ENCODE data around the gene DAPK1. TPM values are rescaled to one million over a fixed set of nuclear protein-coding genes. Genes with fewer than 3 reads are reported as not detected.

DAPK1 gene
- polyA plus RNA-seq, 1 donor from 2014 or later = 45.0 TPM

DNA sequence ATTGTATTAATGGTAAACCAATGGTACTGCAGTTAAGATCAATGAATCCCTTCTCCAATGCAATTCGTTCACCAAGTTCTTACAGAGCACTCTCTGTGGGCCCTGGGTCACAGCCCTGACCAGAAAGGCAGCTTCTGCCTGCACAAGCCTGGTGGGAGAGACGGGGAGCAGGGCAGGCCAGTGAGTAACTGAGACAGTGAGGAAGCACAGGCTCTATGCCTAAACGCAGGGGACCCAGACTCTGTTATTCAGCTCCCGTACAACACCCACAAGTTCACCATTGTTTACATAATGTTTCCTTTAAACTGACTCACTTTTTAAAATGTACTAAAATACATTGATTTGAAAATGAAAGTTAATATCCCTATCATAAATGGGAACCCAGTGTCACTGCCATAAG is 187.8 kb downstream of the DAPK1 start:
- Histone ChIP-seq H3K27ac (ENCODE audit: low read length) (no peak overlapping the region), H3F3A (ENCODE audit: insufficient read depth, low read length, poor library complexity, severe bottlenecking) (no peaks in the 10 kb centered on the region), H3K9me3 (ENCODE audit: low read length) (peaks cover 4% of the 10 kb centered on the region), H3K4me3 (ENCODE audit: low read length) (no peak overlapping the region), H2AFZ (ENCODE audit: low read depth, low read length) (no peak overlapping the region), H4K20me1 (ENCODE audit: insufficient read depth) (no peaks in the 10 kb centered on the region), H3K36me3 (ENCODE audit: insufficient read depth, low read length) (peaks cover 15% of the 10 kb centered on the region), H3K9me2 (ENCODE audit: insufficient read depth, low read length) (no peaks in the 10 kb centered on the region), H3K79me2 (replicated peaks; ENCODE audit: insufficient read depth, low read length) (no peaks in the 10 kb centered on the region), H3K27me3 (ENCODE audit: insufficient read depth, low read depth, low read length) (no peaks in the 10 kb centered on the region), H3K9ac (ENCODE audit: low read length) (no peak overlapping the region), H3K4me2 (ENCODE audit: low read length) (no peak overlapping the region)
- TF ChIP-seq, protein P1, sequence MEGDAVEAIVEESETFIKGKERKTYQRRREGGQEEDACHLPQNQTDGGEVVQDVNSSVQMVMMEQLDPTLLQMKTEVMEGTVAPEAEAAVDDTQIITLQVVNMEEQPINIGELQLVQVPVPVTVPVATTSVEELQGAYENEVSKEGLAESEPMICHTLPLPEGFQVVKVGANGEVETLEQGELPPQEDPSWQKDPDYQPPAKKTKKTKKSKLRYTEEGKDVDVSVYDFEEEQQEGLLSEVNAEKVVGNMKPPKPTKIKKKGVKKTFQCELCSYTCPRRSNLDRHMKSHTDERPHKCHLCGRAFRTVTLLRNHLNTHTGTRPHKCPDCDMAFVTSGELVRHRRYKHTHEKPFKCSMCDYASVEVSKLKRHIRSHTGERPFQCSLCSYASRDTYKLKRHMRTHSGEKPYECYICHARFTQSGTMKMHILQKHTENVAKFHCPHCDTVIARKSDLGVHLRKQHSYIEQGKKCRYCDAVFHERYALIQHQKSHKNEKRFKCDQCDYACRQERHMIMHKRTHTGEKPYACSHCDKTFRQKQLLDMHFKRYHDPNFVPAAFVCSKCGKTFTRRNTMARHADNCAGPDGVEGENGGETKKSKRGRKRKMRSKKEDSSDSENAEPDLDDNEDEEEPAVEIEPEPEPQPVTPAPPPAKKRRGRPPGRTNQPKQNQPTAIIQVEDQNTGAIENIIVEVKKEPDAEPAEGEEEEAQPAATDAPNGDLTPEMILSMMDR (IDR thresholded peaks at IDR 0.05; ENCODE audit: poor library complexity, severe bottlenecking) = no peak
- TF ChIP-seq RAD21 (conservative IDR thresholded peaks at IDR 0.05) = no peak
- no peak for TF ChIP-seq MXI1 (conservative IDR thresholded peaks at IDR 0.05; ENCODE audit: poor library complexity, severe bottlenecking)
- no peak for TF ChIP-seq EP300 (conservative IDR thresholded peaks at IDR 0.05; ENCODE audit: poor library complexity, severe bottlenecking)
- TF ChIP-seq TAF1 (IDR thresholded peaks at IDR 0.05; ENCODE audit: low read depth) = no peak
- TF ChIP-seq SMC3 (conservative IDR thresholded peaks at IDR 0.05; ENCODE audit: poor library complexity) = no peak
- TF ChIP-seq POLR2AphosphoS5 (IDR thresholded peaks at IDR 0.05) = no peak
- TF ChIP-seq EZH2 (IDR thresholded peaks at IDR 0.05; ENCODE audit: borderline replicate concordance, insufficient read depth, low read length, poor library complexity, severe bottlenecking) = no peak
- TF ChIP-seq, protein P2, sequence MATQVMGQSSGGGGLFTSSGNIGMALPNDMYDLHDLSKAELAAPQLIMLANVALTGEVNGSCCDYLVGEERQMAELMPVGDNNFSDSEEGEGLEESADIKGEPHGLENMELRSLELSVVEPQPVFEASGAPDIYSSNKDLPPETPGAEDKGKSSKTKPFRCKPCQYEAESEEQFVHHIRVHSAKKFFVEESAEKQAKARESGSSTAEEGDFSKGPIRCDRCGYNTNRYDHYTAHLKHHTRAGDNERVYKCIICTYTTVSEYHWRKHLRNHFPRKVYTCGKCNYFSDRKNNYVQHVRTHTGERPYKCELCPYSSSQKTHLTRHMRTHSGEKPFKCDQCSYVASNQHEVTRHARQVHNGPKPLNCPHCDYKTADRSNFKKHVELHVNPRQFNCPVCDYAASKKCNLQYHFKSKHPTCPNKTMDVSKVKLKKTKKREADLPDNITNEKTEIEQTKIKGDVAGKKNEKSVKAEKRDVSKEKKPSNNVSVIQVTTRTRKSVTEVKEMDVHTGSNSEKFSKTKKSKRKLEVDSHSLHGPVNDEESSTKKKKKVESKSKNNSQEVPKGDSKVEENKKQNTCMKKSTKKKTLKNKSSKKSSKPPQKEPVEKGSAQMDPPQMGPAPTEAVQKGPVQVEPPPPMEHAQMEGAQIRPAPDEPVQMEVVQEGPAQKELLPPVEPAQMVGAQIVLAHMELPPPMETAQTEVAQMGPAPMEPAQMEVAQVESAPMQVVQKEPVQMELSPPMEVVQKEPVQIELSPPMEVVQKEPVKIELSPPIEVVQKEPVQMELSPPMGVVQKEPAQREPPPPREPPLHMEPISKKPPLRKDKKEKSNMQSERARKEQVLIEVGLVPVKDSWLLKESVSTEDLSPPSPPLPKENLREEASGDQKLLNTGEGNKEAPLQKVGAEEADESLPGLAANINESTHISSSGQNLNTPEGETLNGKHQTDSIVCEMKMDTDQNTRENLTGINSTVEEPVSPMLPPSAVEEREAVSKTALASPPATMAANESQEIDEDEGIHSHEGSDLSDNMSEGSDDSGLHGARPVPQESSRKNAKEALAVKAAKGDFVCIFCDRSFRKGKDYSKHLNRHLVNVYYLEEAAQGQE (IDR thresholded peaks at IDR 0.05; ENCODE audit: borderline replicate concordance) = no peak

DNA sequence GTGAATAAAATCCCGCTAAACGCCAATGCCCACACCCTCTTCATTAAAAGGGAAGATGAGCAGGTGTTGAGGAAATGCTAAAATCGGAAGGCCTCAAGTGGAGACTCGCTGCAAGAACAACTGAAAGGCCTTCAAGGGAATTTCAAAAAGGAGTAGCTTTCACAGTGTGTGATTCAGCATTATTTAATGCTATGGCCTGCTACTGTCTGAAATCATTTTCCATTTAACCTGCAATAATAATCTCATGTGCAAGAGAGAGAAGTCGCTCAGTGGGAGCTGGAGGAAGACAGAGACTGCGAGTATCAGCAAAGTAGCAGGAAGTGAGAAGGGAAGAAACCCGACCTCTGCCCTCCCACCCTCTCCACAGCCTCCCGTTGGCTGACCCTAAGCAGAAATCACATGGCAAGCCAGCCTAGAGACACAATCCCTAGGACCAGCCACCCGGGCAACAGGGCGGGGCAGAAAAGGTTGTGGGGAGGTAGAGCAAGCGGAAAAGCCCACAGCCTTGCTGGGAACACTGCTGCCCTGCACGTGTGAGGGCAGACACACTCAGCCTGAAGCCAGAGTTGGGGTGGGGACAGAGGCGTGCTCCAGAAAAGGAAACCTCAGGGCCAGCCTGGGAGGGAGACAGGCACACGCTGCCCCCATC is 188.3 kb downstream of the DAPK1 start:
- no peak overlapping the region for H3K27ac ChIP-seq (ENCODE audit: low read length)
- H3K9me2 ChIP-seq (ENCODE audit: insufficient read depth, low read length) = no peaks in the 10 kb centered on the region
- peaks cover 21% of the 10 kb centered on the region for H3K36me3 ChIP-seq (ENCODE audit: insufficient read depth, low read length)

More for the DNA sequence above, 188.3 kb downstream of the DAPK1 start:
- Histone ChIP-seq H3K79me2 (replicated peaks; ENCODE audit: insufficient read depth, low read length) (no peaks in the 10 kb centered on the region), H3K9ac (ENCODE audit: low read length) (no peak overlapping the region), H2AFZ (ENCODE audit: low read depth, low read length) (no peak overlapping the region), H4K20me1 (ENCODE audit: insufficient read depth) (no peaks in the 10 kb centered on the region), H3K9me3 (ENCODE audit: low read length) (peaks cover 4% of the 10 kb centered on the region), H3K27me3 (ENCODE audit: insufficient read depth, low read depth, low read length) (no peaks in the 10 kb centered on the region), H3F3A (ENCODE audit: insufficient read depth, low read length, poor library complexity, severe bottlenecking) (no peaks in the 10 kb centered on the region), H3K4me2 (ENCODE audit: low read length) (no peak overlapping the region), H3K4me3 (ENCODE audit: low read length) (no peak overlapping the region)
- TF ChIP-seq MXI1 (conservative IDR thresholded peaks at IDR 0.05; ENCODE audit: poor library complexity, severe bottlenecking) (no peak), EP300 (conservative IDR thresholded peaks at IDR 0.05; ENCODE audit: poor library complexity, severe bottlenecking) (no peak), EZH2 (IDR thresholded peaks at IDR 0.05; ENCODE audit: borderline replicate concordance, insufficient read depth, low read length, poor library complexity, severe bottlenecking) (no peak), TAF1 (IDR thresholded peaks at IDR 0.05; ENCODE audit: low read depth) (no peak), RAD21 (conservative IDR thresholded peaks at IDR 0.05) (no peak), POLR2AphosphoS5 (IDR thresholded peaks at IDR 0.05) (no peak), SMC3 (conservative IDR thresholded peaks at IDR 0.05; ENCODE audit: poor library complexity) (no peak)
- TF ChIP-seq, protein P1 (IDR thresholded peaks at IDR 0.05; ENCODE audit: poor library complexity, severe bottlenecking) = no peak
- TF ChIP-seq, protein P2 (IDR thresholded peaks at IDR 0.05; ENCODE audit: borderline replicate concordance) = no peak
